GM23248 (cell line): Measurements from ENCODE around the gene PGPEP1. TPM values are rescaled to one million over a fixed set of nuclear protein-coding genes. Genes with fewer than 3 reads are reported as not detected.
A peak's percentile ranks its signal among the peaks of the same experiment; 100 is the strongest.

Experiments
- DNase-seq: peaks from one replicate; pipeline ENCODE4 v3.0.0-alpha.2; 2015
- H2AFZ ChIP-seq: fragments of 200-600 bp; sonication (generic); 2 replicates; pipeline ENCODE4 v1.6.1; 2016; ENCODE audit warnings: antibody characterized with exemption
- H3F3A ChIP-seq: fragments of 200-600 bp; sonication (generic); 2 replicates; pipeline ENCODE4 v1.6.1; 2016; ENCODE audit warnings: mild to moderate bottlenecking, antibody characterized with exemption, mixed run types; ENCODE audit not compliant: insufficient read depth
- H3K27ac ChIP-seq: fragments of 200-600 bp; sonication (generic); 2 replicates; pipeline ENCODE4 v1.5.1; 2016; ENCODE audit warnings: mild to moderate bottlenecking
- H3K27me3 ChIP-seq: fragments of 200-600 bp; sonication (generic); replicated peaks from 2 replicates; pipeline ENCODE4 v1.6.1; 2016; ENCODE audit warnings: mild to moderate bottlenecking; ENCODE audit not compliant: insufficient read depth
- H3K36me3 ChIP-seq: fragments of 200-600 bp; sonication (generic); 2 replicates; pipeline ENCODE4 v1.6.1; 2016; ENCODE audit warnings: low read depth, mild to moderate bottlenecking
- H3K4me1 ChIP-seq: fragments of 200-600 bp; sonication (generic); 2 replicates; pipeline ENCODE4 v1.6.1; 2016; ENCODE audit warnings: mild to moderate bottlenecking; ENCODE audit not compliant: insufficient read depth
- H3K4me2 ChIP-seq: fragments of 200-600 bp; sonication (generic); one replicate; pipeline ENCODE4 v1.6.1; 2016; ENCODE audit warnings: mild to moderate bottlenecking; ENCODE audit not compliant: unreplicated experiment
- H3K4me3 ChIP-seq: fragments of 200-600 bp; sonication (generic); 2 replicates; pipeline ENCODE4 v1.5.1; 2016; ENCODE audit warnings: mild to moderate bottlenecking
- H3K79me2 ChIP-seq: fragments of 200-600 bp; sonication (generic); 2 replicates; pipeline ENCODE4 v1.6.1; 2016; ENCODE audit warnings: mild to moderate bottlenecking; ENCODE audit not compliant: insufficient read depth
- H3K9ac ChIP-seq: fragments of 200-600 bp; sonication (generic); 2 replicates; pipeline ENCODE4 v1.6.1; 2016; ENCODE audit warnings: mild to moderate bottlenecking
- H3K9me2 ChIP-seq: fragments of 200-600 bp; sonication (generic); 2 replicates; pipeline ENCODE4 v1.6.1; 2016; ENCODE audit warnings: mixed run types, mild to moderate bottlenecking, moderate library complexity; ENCODE audit not compliant: insufficient read depth
- H3K9me3 ChIP-seq: fragments of 200-600 bp; sonication (generic); one replicate; pipeline ENCODE4 v1.6.1; 2017; ENCODE audit warnings: low read depth
- H4K20me1 ChIP-seq: fragments of 200-600 bp; sonication (generic); 2 replicates; pipeline ENCODE4 v1.6.0; 2016; ENCODE audit not compliant: insufficient read depth
- EZH2 ChIP-seq: fragments of 200-600 bp; sonication (generic); IDR thresholded peaks from 2 replicates; pipeline ENCODE4 v1.6.1; 2018; ENCODE audit warnings: antibody characterized with exemption, mild to moderate bottlenecking; ENCODE audit not compliant: insufficient read depth, poor library complexity, severe bottlenecking
- EZH2phosphoT487 ChIP-seq: fragments of 200-600 bp; sonication (generic); IDR thresholded peaks from 2 replicates; pipeline ENCODE4 v1.6.1; 2018; ENCODE audit warnings: antibody characterized with exemption, moderate library complexity, mild to moderate bottlenecking, low read depth; ENCODE audit not compliant: insufficient read depth
- WGBS, 2 experiments: methylation state at CpG; one replicate each; pipeline ENCODE4 v1.1.6; 2015 to 2017; ENCODE audit warnings: low lambda C conversion rate in 2 of 2, low coverage in 1 of 2; ENCODE audit errors: missing lambda C conversion rate in 2 of 2; 5-methylcytosine and 5-hydroxymethylcytosine counted together
- in situ Hi-C: fragments of 300-500 bp; cut with MboI; formaldehyde crosslinking; loops from 2 replicates; pipeline ENCODE4 v1.15.0; 2020
- polyA plus RNA-seq: library from polyadenylated mRNA; unstranded; fragments of >200 nt; fragmentation: Nextera tagmentation; extraction: Ambion mirVana; gene quantifications from 2 replicates; pipeline ENCODE4 v1.2.1, GENCODE V29; 2016
- total RNA-seq: library from RNA; depleted of rRNA; stranded (reverse); fragments of >200 nt; shearing (Covaris generic); gene quantifications from 2 replicates; pipeline ENCODE4 v1.2.3, GENCODE V29; 2014; rRNA removed

PGPEP1 gene, protein sequence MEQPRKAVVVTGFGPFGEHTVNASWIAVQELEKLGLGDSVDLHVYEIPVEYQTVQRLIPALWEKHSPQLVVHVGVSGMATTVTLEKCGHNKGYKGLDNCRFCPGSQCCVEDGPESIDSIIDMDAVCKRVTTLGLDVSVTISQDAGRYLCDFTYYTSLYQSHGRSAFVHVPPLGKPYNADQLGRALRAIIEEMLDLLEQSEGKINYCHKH
- total RNA-seq (12.0 and 20.5 TPM in 2 replicates), polyA plus RNA-seq (9.4 and 14.5 TPM in 2 replicates)

DNA sequence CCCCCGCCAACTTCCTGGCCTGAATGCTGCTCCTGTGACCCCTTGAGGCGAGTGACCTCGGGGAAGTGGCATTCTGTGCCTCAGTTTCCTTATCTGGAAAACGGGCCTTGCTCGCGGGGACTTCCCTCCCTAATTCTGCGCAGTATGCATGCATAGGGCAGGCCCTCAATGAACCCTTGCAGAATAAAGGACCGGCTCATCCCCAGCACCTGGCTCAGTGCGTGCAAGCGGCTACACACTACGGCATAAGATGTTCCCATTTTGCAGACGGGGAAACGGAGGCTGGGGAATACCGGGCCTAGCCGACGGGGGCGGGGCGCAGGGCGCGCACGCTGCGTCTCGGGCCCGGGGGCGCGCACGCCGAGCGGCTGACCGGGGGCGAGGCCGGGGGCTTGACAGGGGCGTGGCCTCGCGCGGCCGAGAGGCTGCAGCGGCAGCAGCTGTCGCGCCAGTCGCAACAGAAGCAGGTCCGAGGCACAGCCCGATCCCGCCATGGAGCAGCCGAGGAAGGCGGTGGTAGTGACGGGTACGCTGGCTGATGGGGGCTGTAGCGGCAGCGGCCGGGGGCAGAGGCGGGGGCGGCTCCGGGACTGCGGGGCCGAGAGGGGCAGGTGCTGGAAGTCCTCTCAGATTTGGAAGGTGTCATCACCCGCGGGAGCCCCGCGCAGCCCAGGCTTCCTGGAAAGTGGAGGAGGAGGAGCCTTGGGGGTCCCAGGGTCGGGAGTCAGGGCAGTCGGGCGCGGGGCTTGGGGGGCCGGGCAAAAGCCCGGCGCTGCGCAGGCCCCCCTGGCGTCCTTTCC lies at the start of gene PGPEP1:
Gene PGPEP1, plus strand, starts transcription at position 409 of the 800 bp plus-strand sequence. Its CDS starts 84 bp downstream, at position 493.
- DNase-seq = peak; percentile 77
- Histone ChIP-seq H3K9me3 (no peaks in the 10 kb centered on the region), H2AFZ (peak within 1 kb of the TSS; percentile 83), H3K4me3 (peak within 1 kb of the TSS; percentile 96), H3K36me3 (no peaks in the 10 kb centered on the region), H3K27ac (no peak within 1 kb of the TSS), H3K27me3 (no peaks in the 10 kb centered on the region), H3K79me2 (no peaks in the 10 kb centered on the region), H3K4me2 (peak within 1 kb of the TSS; percentile 83), H4K20me1 (no peaks in the 10 kb centered on the region), H3K9me2 (no peaks in the 10 kb centered on the region), H3F3A (0 out of 2 replicates have a peak, but pooled peaks cover 3% of the 10 kb centered on the region), H3K4me1 (no peaks in the 10 kb centered on the region), H3K9ac (peak within 1 kb of the TSS; percentile 67)
- in situ Hi-C loops = no loop called here
- 3 to 6% methylated on average over 37 to 68 of the region's 69 CpGs for WGBS, 2 experiments
- TF ChIP-seq EZH2phosphoT487 (no peak), EZH2 (no peak)

DNA sequence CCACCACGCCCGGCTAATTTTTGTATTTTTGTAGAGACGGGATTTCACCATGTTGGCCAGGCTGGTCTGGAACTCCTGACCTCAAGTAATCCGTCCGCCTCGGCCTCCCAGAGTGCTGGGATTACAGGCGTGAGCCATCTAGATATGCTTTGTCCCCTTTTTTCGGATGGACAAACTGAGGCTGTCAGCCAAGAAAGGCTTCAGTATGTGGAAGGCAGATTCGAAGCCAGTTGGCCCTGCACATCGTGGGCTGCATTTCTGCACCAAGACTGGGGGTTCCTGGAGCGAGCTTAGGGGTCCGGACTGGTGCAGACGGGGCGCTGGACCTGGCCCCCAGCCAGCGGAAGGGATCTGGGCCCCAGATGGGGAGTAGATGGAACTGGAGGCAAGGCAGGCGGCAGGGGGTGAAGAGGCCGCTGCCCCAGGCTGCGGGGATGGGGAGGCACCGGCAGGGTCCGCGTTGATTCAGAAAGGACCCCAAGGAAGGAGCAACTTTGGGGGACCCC lies 49.3 kb upstream of the PGPEP1 start:
- H3K27me3 ChIP-seq = no peaks in the 10 kb centered on the region
- in situ Hi-C loops = no loop called here
- no peaks in the 10 kb centered on the region for H3K36me3 ChIP-seq
- peaks cover 17% of the 10 kb centered on the region for H3F3A ChIP-seq
- TF ChIP-seq EZH2phosphoT487 = no peak
- TF ChIP-seq EZH2 = no peak
- 28 to 30% methylated on average over 21 of the region's 21 CpGs for WGBS, 2 experiments
- H2AFZ ChIP-seq = peak overlapping the region; percentile 63
- H3K4me2 ChIP-seq = peak overlapping the region; percentile 92
- no peaks in the 10 kb centered on the region for H3K9me2 ChIP-seq
- no peaks in the 10 kb centered on the region for H3K9me3 ChIP-seq
- H3K79me2 ChIP-seq = no peaks in the 10 kb centered on the region
- no peaks in the 10 kb centered on the region for H4K20me1 ChIP-seq
- no peak for DNase-seq
- peak overlapping the region; percentile 88 for H3K27ac ChIP-seq
- peak overlapping the region; percentile 72 for H3K4me3 ChIP-seq
- peak overlapping the region; percentile 94 for H3K9ac ChIP-seq
- H3K4me1 ChIP-seq = peaks cover 12% of the 10 kb centered on the region; the same call in 1 of the 2 replicates

DNA sequence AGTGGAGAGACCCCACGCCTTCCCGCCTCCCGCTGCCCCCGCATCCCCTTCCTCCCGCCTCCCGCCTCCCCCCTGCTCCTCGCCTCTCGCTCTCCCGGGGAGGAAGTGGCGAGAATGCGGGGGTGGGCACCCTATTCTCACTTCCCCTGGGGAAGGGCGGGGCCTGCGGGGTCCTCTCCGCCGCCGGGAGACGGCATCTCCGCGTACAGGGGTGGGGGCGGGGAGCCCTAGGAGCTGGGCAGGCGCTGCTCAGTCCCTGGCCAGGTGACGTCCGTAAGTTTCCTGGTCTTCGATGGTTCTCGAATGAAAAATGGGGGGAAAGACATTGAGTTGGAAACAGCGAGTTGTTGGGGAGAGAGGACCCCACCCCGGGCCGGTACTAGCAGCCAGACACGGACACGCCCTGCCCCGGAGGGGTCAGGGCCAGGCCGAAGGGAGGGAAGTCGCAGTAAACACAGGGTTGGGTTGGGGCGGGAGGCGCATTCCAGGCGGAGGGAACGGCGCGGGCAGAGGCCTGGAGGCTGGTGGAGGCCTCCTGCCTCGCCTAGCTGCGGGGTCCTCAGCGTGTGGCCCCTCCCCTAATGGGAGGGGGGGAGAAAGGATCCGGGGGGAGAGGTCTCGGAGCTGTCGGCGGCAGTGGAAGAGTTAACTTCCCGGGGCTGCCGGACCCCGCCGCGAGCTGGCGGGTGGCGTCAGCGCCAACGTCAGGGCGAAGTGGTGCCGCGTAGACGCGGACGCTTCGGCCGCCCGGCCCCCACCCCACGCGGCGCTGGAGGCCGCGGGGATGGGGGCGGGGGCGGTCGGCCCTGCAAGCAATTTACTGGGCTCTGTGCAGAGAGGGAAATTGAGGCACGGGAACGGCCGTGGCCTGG lies 48.6 kb upstream of the PGPEP1 start:
- in situ Hi-C loops = no loop called here

More for the DNA sequence above, 48.6 kb upstream of the PGPEP1 start:
- Histone ChIP-seq H3K9me3 (no peaks in the 10 kb centered on the region), H3K4me1 (peaks cover 12% of the 10 kb centered on the region; the same call in 1 of the 2 replicates), H3K4me3 (peak overlapping the region; percentile 72), H3K36me3 (no peaks in the 10 kb centered on the region), H3K27ac (peak overlapping the region; percentile 88), H4K20me1 (no peaks in the 10 kb centered on the region), H3K79me2 (no peaks in the 10 kb centered on the region), H2AFZ (peak overlapping the region; percentile 63), H3K9me2 (no peaks in the 10 kb centered on the region), H3K4me2 (peak overlapping the region; percentile 92), H3K27me3 (no peaks in the 10 kb centered on the region), H3F3A (peaks cover 17% of the 10 kb centered on the region), H3K9ac (peak overlapping the region; percentile 94)
- 0 to 1% methylated on average over 22 to 65 of the region's 75 CpGs for WGBS, 2 experiments
- no peak for TF ChIP-seq EZH2phosphoT487
- TF ChIP-seq EZH2 = no peak
- DNase-seq = peak; percentile 86
